T-helper 2 cell (primary cell): ENCODE results near the gene DPYD.

ENCODE experiments used
- DNase-seq, 5 experiments: peaks; one replicate each; pipeline versions ENCODE4 v3.0.0 to v3.0.0-alpha.2; 2012 to 2022

DPYD gene

GRCh38 chr1:97508653-97509218, 412.1 kb downstream of the DPYD start:
- DNase-seq, result no peak

- no peak for DNase-seq
Measured at GRCh38 chr1:97507863-97508262, 413.0 kb downstream of the DPYD start.

- DNase-seq, result no peak
Measured at GRCh38 chr1:97506368-97506767, 414.5 kb downstream of the DPYD start.

- no peak for DNase-seq
Measured at GRCh38 chr1:97505816-97506215, 415.0 kb downstream of the DPYD start.

GRCh38 chr1:97505289-97505688, 415.5 kb downstream of the DPYD start:
- no peak for DNase-seq

GRCh38 chr1:97502360-97502759, 418.5 kb downstream of the DPYD start:
- DNase-seq, result no peak

- DNase-seq, result no peak
Measured at GRCh38 chr1:97501628-97502027, 419.2 kb downstream of the DPYD start.

- no peak for DNase-seq
Measured at GRCh38 chr1:97500760-97501159, 420.1 kb downstream of the DPYD start.

GRCh38 chr1:97499667-97500066, 421.2 kb downstream of the DPYD start:
- DNase-seq, result no peak

- peak in 1 of 5 experiments; percentile 1 for DNase-seq
Measured at GRCh38 chr1:97489834-97490233, 431.0 kb downstream of the DPYD start.

GRCh38 chr1:97488530-97488929, 432.3 kb downstream of the DPYD start:
- DNase-seq, result no peak

GRCh38 chr1:97482022-97482421, 438.8 kb downstream of the DPYD start:
- no peak for DNase-seq

- no peak for DNase-seq
Measured at GRCh38 chr1:97467445-97467844, 453.4 kb downstream of the DPYD start.

- no peak for DNase-seq
Measured at GRCh38 chr1:97464305-97464704, 456.5 kb downstream of the DPYD start.

- no peak for DNase-seq
Measured at GRCh38 chr1:97461782-97462181, 459.1 kb downstream of the DPYD start.

- DNase-seq, result no peak
Measured at GRCh38 chr1:97457446-97458089, 463.3 kb downstream of the DPYD start.

- DNase-seq, result no peak
Measured at GRCh38 chr1:97451944-97452343, 468.9 kb downstream of the DPYD start.

- no peak for DNase-seq
Measured at GRCh38 chr1:97451046-97451826, 469.6 kb downstream of the DPYD start.

- DNase-seq, result no peak
Measured at GRCh38 chr1:97441966-97442365, 478.9 kb downstream of the DPYD start.

- no peak for DNase-seq
Measured at GRCh38 chr1:97433824-97434177, 487.0 kb downstream of the DPYD start.

- no peak for DNase-seq
Measured at GRCh38 chr1:97433094-97433823, 487.6 kb downstream of the DPYD start.

- DNase-seq, result no peak
Measured at GRCh38 chr1:97427371-97427770, 493.5 kb downstream of the DPYD start.

GRCh38 chr1:97424209-97424608, 496.6 kb downstream of the DPYD start:
- no peak for DNase-seq

- DNase-seq, result no peak
Measured at GRCh38 chr1:97423403-97423802, 497.4 kb downstream of the DPYD start.
